Measurements from ENCODE around the gene SDF4. TPM values are rescaled to one million over a fixed set of nuclear protein-coding genes. Genes with fewer than 3 reads are reported as not detected.

SDF4 gene
- total and polyA plus RNA-seq, 7 donors: 33.0 to 181 (median 79.6) TPM

- Histone ChIP-seq H3K4me1 (peaks cover 0 to 38% (median 21%) of the 10 kb centered on the region in 4 donors), H3K27ac (no peak overlapping the region), H3K36me3 (no peaks in the 10 kb centered on the region), H3K4me3 (no peak overlapping the region), H3K9me3 (no peaks in the 10 kb centered on the region), H3K27me3 (peaks cover 8 to 29% (median 23%) of the 10 kb centered on the region in 3 donors)
- intact Hi-C loops (cut with DNase I): no loop called here
- DNase-seq: no peak
- 90 to 92% methylated on average over 27 of the region's 27 CpGs for WGBS, 2 donors
- TF ChIP-seq POLR2AphosphoS5 (IDR thresholded peaks at IDR 0.05) (no peak), CTCF (IDR thresholded peaks at IDR 0.05) (no peak), POLR2A (IDR thresholded peaks at IDR 0.05) (no peak), EP300 (IDR thresholded peaks at IDR 0.05) (no peak)
These were observed 3.4 kb upstream of the SDF4 start for GRCh38 chr1:1235016-1235744.

GRCh38 chr1:1234180-1234808 is 2.5 kb upstream of the SDF4 start:
- intact Hi-C loops (cut with DNase I): no loop called here
- H3K4me1 ChIP-seq: peaks cover 0 to 47% (median 30%) of the 10 kb centered on the region in 4 donors
- TF ChIP-seq CTCF (IDR thresholded peaks at IDR 0.05) (no peak), POLR2AphosphoS5 (IDR thresholded peaks at IDR 0.05) (no peak), POLR2A (IDR thresholded peaks at IDR 0.05) (no peak), EP300 (IDR thresholded peaks at IDR 0.05) (no peak)

GRCh38 chr1:1233567-1233892 is 1.7 kb upstream of the SDF4 start:
- Histone ChIP-seq H3K4me1 (peaks cover 0 to 54% (median 33%) of the 10 kb centered on the region in 4 donors), H3K9me3 (no peaks in the 10 kb centered on the region), H3K36me3 (peaks cover 1 to 6% (median 3%) of the 10 kb centered on the region in 4 donors), H3K4me3 (no peak overlapping the region), H3K27ac (no peak overlapping the region), H3K27me3 (peaks cover 0 to 12% (median 6%) of the 10 kb centered on the region in 3 donors)
- no peak for TF ChIP-seq POLR2A (IDR thresholded peaks at IDR 0.05)
- TF ChIP-seq EP300 (IDR thresholded peaks at IDR 0.05): no peak
- TF ChIP-seq CTCF (IDR thresholded peaks at IDR 0.05): no peak
- no peak for TF ChIP-seq POLR2AphosphoS5 (IDR thresholded peaks at IDR 0.05)
- intact Hi-C loops (cut with DNase I): no loop called here
- no peak for DNase-seq
- WGBS, 2 donors: 95 to 96% methylated on average over 15 of the region's 15 CpGs

More at GRCh38 chr1:1234180-1234808, 2.5 kb upstream of the SDF4 start:
- no peak overlapping the region for H3K27ac ChIP-seq
- H3K27me3 ChIP-seq: peaks cover 2 to 20% (median 14%) of the 10 kb centered on the region in 3 donors
- no peak for DNase-seq
- no peak overlapping the region for H3K4me3 ChIP-seq
- WGBS, 2 donors: 94 to 96% methylated on average over 28 of the region's 28 CpGs
- H3K9me3 ChIP-seq: no peaks in the 10 kb centered on the region
- no peaks in the 10 kb centered on the region for H3K36me3 ChIP-seq

- Histone ChIP-seq H3K36me3 (peaks cover 7 to 11% (median 9%) of the 10 kb centered on the region in 4 donors), H3K4me3 (peak overlapping the region in 3 of 4 donors; percentile 41 to 100 (median 41)), H3K4me1 (peaks cover 0 to 59% (median 33%) of the 10 kb centered on the region in 4 donors), H3K27ac (peak overlapping the region in 1 of 4 donors; percentile 56), H3K27me3 (peaks cover 0 to 7% (median under 1%) of the 10 kb centered on the region in 3 donors), H3K9me3 (no peaks in the 10 kb centered on the region)
- intact Hi-C loops (cut with DNase I): loop anchor here (1.0 kb wide), 1 partner anchor 41 kb away; no protein-coding TSS in a partner anchor
- WGBS, 2 donors: 86 to 94% methylated on average over 98 of the region's 98 CpGs
- no peak for DNase-seq
- TF ChIP-seq POLR2AphosphoS5 (IDR thresholded peaks at IDR 0.05) (no peak), EP300 (IDR thresholded peaks at IDR 0.05) (no peak), POLR2A (IDR thresholded peaks at IDR 0.05) (no peak), CTCF (IDR thresholded peaks at IDR 0.05) (no peak)
These were observed 1.2 kb upstream of the SDF4 start for GRCh38 chr1:1232796-1233566.

Data from sigmoid colon (tissue), 7 donors.